ENCODE results near the gene RBP7.
A peak's percentile ranks its signal among the peaks of the same experiment; 100 is the strongest.
"Not testable (repeated sequence)": the region's sequence is repeated elsewhere in the genome, so short reads cannot be mapped to it uniquely, and the experiment has no call there.

RBP7 gene

DNA sequence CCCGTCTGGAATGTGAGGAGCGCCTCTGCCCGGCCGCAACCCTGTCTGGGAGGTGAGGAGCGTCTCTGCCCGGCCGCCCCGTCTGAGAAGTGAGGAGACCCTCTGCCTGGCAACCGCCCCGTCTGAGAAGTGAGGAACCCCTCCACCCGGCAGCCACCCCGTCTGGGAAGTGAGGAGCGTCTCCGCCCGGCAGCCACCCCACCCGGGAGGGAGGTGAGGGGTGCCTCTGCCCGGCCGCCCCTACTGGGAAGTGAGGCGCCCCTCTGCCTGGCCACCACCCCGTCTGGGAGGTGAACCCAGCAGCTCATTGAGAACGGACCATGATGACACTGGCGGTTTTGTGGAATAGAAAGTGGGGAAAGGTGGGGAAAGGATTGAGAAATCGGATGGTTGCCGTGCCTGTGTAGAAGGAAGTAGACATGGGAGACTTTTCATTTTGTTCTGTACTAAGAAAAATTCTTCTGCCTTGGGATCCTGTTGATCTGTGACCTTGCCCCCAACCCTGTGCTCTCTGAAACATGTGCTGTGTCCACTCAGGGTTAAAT, 32.0 kb downstream of the RBP7 start:
- H3K79me2 ChIP-seq (ENCODE audit: control insufficient read depth, insufficient read depth, low read length, unreplicated experiment); H3K36me3 ChIP-seq (ENCODE audit: insufficient read depth, low read length); H3K27ac ChIP-seq (ENCODE audit: low read depth, low read length); H3K4me1 ChIP-seq (ENCODE audit: control insufficient read depth, insufficient read depth, low read length, unreplicated experiment); H3K4me3 ChIP-seq (ENCODE audit: low read depth, low read length); H2AFZ ChIP-seq (ENCODE audit: low read length, unreplicated experiment); H3K27me3 ChIP-seq (ENCODE audit: insufficient read depth, low read length): not testable (repeated sequence)

GRCh38 chr1:10031461-10031860, 34.4 kb downstream of the RBP7 start:
- no peak overlapping the region for H2AFZ ChIP-seq (ENCODE audit: low read length, unreplicated experiment)
- peaks cover 9% of the 10 kb centered on the region for H3K4me1 ChIP-seq (ENCODE audit: control insufficient read depth, insufficient read depth, low read length, unreplicated experiment)
- H3K27ac ChIP-seq (ENCODE audit: low read depth, low read length): no peak overlapping the region
- no peaks in the 10 kb centered on the region for H3K27me3 ChIP-seq (ENCODE audit: insufficient read depth, low read length)
- no peaks in the 10 kb centered on the region for H3K36me3 ChIP-seq (ENCODE audit: insufficient read depth, low read length)
- no peak overlapping the region for H3K4me3 ChIP-seq (ENCODE audit: low read depth, low read length)
- peaks cover 22% of the 10 kb centered on the region for H3K79me2 ChIP-seq (ENCODE audit: control insufficient read depth, insufficient read depth, low read length, unreplicated experiment)

DNA sequence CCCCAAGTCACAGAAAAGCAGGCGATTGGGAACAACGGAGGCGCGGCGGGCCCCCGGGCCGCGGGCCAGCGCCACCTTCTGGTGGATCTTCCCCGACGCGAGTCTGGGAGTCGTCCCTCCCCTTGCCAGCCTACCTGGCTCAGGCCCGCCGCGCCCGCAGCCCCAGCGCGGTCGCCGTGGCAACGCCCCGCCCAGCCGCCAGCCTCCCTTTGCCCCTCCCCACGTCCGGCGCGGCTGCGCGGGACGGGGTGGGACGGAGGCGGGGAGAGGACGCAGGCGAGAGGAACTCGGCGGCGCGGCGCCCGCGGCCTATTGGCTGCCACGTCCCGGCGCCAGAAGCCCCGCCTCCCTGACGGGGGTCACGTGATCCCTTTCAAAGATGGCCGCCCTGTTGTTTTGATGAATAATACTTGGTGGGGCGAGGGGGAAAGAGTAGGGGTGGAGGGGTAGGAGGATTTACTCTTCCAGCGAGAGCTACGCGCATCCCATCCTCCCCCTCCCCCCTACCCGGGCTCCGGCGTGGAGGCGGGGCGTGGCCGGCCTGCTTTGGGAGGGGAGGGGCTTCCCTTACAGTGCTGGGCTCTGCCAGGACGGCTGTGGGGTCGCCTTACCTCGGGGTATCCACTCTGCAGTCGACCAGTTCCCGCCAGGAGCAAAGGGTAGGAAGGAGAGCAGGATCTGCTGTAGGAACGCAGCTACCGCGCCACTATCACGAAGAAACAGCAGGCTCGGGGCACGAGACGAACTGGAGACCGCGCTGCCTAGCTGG, 35.7 kb downstream of the RBP7 start, which contains the start of gene UBE4B:
Gene UBE4B (plus strand): TSS at position 369 of the 769 bp plus-strand sequence. CDS start 713 bp downstream, outside the sequence.
- H3K36me3 ChIP-seq (ENCODE audit: insufficient read depth, low read length): no peaks in the 10 kb centered on the region
- H3K27ac ChIP-seq (ENCODE audit: low read depth, low read length): peak within 1 kb of the TSS; percentile 85
- peak within 1 kb of the TSS; percentile 98 for H3K4me3 ChIP-seq (ENCODE audit: low read depth, low read length)
- peak within 1 kb of the TSS; percentile 88 for H2AFZ ChIP-seq (ENCODE audit: low read length, unreplicated experiment)
- no peaks in the 10 kb centered on the region for H3K27me3 ChIP-seq (ENCODE audit: insufficient read depth, low read length)
- peaks cover 33% of the 10 kb centered on the region for H3K79me2 ChIP-seq (ENCODE audit: control insufficient read depth, insufficient read depth, low read length, unreplicated experiment)
- H3K4me1 ChIP-seq (ENCODE audit: control insufficient read depth, insufficient read depth, low read length, unreplicated experiment): peaks cover 9% of the 10 kb centered on the region

DNA sequence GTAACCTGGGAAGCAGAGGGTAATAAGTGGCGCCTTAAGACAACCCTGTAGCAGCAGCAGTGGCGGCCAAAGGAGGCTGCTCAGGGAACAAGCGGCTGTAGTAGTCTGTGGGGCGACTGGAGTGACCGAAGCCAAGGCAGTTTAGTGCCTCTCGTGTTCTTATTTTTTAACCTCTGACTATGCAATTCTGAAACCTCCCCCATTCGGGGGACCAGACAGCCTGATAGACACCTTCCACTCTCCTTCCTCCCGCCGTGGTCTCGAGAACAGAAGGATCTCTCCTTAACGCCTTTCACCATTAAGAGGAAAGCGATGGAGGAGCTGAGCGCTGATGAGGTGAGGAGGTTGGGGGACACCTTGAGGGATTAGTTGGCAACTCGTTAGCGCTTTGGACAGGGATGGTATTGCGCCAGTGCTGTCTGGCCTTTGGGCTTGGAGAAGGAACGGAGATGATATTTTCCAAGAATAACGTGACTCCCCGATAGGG, 36.4 kb downstream of the RBP7 start:
- Histone ChIP-seq H3K79me2 (ENCODE audit: control insufficient read depth, insufficient read depth, low read length, unreplicated experiment) (peaks cover 38% of the 10 kb centered on the region), H3K27ac (ENCODE audit: low read depth, low read length) (peak overlapping the region; percentile 85), H3K4me1 (ENCODE audit: control insufficient read depth, insufficient read depth, low read length, unreplicated experiment) (peaks cover 9% of the 10 kb centered on the region), H3K4me3 (ENCODE audit: low read depth, low read length) (peak overlapping the region; percentile 98), H2AFZ (ENCODE audit: low read length, unreplicated experiment) (peak overlapping the region; percentile 88), H3K36me3 (ENCODE audit: insufficient read depth, low read length) (no peaks in the 10 kb centered on the region), H3K27me3 (ENCODE audit: insufficient read depth, low read length) (no peaks in the 10 kb centered on the region)

- peaks cover 66% of the 10 kb centered on the region for H3K79me2 ChIP-seq (ENCODE audit: control insufficient read depth, insufficient read depth, low read length, unreplicated experiment)
- no peak overlapping the region for H2AFZ ChIP-seq (ENCODE audit: low read length, unreplicated experiment)
- H3K27me3 ChIP-seq (ENCODE audit: insufficient read depth, low read length): no peaks in the 10 kb centered on the region
- no peak overlapping the region for H3K4me3 ChIP-seq (ENCODE audit: low read depth, low read length)
- peaks cover 10% of the 10 kb centered on the region for H3K4me1 ChIP-seq (ENCODE audit: control insufficient read depth, insufficient read depth, low read length, unreplicated experiment)
- no peaks in the 10 kb centered on the region for H3K36me3 ChIP-seq (ENCODE audit: insufficient read depth, low read length)
- H3K27ac ChIP-seq (ENCODE audit: low read depth, low read length): no peak overlapping the region
Measured at GRCh38 chr1:10042746-10043145, 45.7 kb downstream of the RBP7 start.

DNA sequence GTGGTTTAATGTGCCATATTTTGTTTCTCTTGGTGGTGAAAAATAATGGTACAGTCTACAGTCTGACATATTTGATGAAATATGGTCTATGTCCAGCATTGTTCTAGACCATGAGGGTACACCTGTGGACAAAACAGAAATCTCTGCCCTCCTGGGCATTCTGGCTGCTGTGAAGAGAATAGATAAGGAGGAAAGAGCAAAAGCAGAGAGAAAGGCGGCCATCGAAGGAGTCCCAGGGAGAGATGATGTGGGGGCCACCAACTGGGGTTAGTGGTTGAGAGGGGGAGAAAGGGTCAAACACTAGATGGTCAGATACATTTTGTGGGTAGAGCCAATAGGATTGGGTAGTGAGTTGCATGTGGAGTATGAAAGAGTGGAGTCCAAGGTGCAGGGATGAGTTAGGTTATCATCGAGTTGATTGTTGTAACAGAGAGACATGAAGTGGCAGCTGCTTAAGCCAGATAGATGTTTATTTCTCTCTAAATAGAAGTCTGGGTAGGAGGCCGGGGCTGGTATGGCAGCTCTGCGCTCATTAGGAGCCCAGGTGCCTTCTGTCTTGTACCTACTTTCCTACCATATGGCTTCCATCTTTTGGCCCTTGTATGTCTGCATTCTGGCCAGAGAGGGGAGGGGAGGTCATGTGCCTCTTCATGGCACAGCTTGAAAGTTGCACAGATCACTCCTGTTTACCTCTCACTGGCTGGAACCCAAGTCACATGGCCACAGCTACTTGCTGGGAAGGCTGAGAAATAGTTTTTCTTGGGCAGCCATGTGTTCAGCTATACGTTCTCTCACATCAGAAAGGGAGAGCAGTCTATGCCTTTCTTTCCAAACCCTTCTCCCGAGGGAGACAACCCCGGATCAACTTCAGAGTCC, 48.7 kb downstream of the RBP7 start:
- Histone ChIP-seq H2AFZ (ENCODE audit: low read length, unreplicated experiment) (no peak overlapping the region), H3K27me3 (ENCODE audit: insufficient read depth, low read length) (no peaks in the 10 kb centered on the region), H3K4me1 (ENCODE audit: control insufficient read depth, insufficient read depth, low read length, unreplicated experiment) (peaks cover 10% of the 10 kb centered on the region), H3K79me2 (ENCODE audit: control insufficient read depth, insufficient read depth, low read length, unreplicated experiment) (peaks cover 58% of the 10 kb centered on the region), H3K27ac (ENCODE audit: low read depth, low read length) (no peak overlapping the region), H3K36me3 (ENCODE audit: insufficient read depth, low read length) (no peaks in the 10 kb centered on the region), H3K4me3 (ENCODE audit: low read depth, low read length) (no peak overlapping the region)

GRCh38 chr1:10046356-10047085, 49.5 kb downstream of the RBP7 start:
- H3K79me2 ChIP-seq (ENCODE audit: control insufficient read depth, insufficient read depth, low read length, unreplicated experiment): peaks cover 62% of the 10 kb centered on the region
- no peak overlapping the region for H2AFZ ChIP-seq (ENCODE audit: low read length, unreplicated experiment)
- no peaks in the 10 kb centered on the region for H3K27me3 ChIP-seq (ENCODE audit: insufficient read depth, low read length)
- no peaks in the 10 kb centered on the region for H3K36me3 ChIP-seq (ENCODE audit: insufficient read depth, low read length)
- no peak overlapping the region for H3K27ac ChIP-seq (ENCODE audit: low read depth, low read length)
- peaks cover 10% of the 10 kb centered on the region for H3K4me1 ChIP-seq (ENCODE audit: control insufficient read depth, insufficient read depth, low read length, unreplicated experiment)
- H3K4me3 ChIP-seq (ENCODE audit: low read depth, low read length): no peak overlapping the region

- H3K4me3 ChIP-seq (ENCODE audit: low read depth, low read length): no peak overlapping the region
- H3K27me3 ChIP-seq (ENCODE audit: insufficient read depth, low read length): no peaks in the 10 kb centered on the region
- no peaks in the 10 kb centered on the region for H3K36me3 ChIP-seq (ENCODE audit: insufficient read depth, low read length)
- peaks cover 57% of the 10 kb centered on the region for H3K79me2 ChIP-seq (ENCODE audit: control insufficient read depth, insufficient read depth, low read length, unreplicated experiment)
- no peak overlapping the region for H3K27ac ChIP-seq (ENCODE audit: low read depth, low read length)
- H3K4me1 ChIP-seq (ENCODE audit: control insufficient read depth, insufficient read depth, low read length, unreplicated experiment): peaks cover 10% of the 10 kb centered on the region
- H2AFZ ChIP-seq (ENCODE audit: low read length, unreplicated experiment): no peak overlapping the region
Measured at GRCh38 chr1:10048601-10049000, 51.6 kb downstream of the RBP7 start.

- H2AFZ ChIP-seq (ENCODE audit: low read length, unreplicated experiment): no peak overlapping the region
- peaks cover 42% of the 10 kb centered on the region for H3K79me2 ChIP-seq (ENCODE audit: control insufficient read depth, insufficient read depth, low read length, unreplicated experiment)
- H3K27me3 ChIP-seq (ENCODE audit: insufficient read depth, low read length): no peaks in the 10 kb centered on the region
- H3K36me3 ChIP-seq (ENCODE audit: insufficient read depth, low read length): no peaks in the 10 kb centered on the region
- H3K4me3 ChIP-seq (ENCODE audit: low read depth, low read length): no peak overlapping the region
- no peak overlapping the region for H3K27ac ChIP-seq (ENCODE audit: low read depth, low read length)
- peaks cover 10% of the 10 kb centered on the region for H3K4me1 ChIP-seq (ENCODE audit: control insufficient read depth, insufficient read depth, low read length, unreplicated experiment)
Measured at GRCh38 chr1:10050611-10051010, 53.6 kb downstream of the RBP7 start.

GRCh38 chr1:10051656-10052055, 54.6 kb downstream of the RBP7 start:
- no peak overlapping the region for H2AFZ ChIP-seq (ENCODE audit: low read length, unreplicated experiment)
- H3K79me2 ChIP-seq (ENCODE audit: control insufficient read depth, insufficient read depth, low read length, unreplicated experiment): peaks cover 36% of the 10 kb centered on the region
- no peaks in the 10 kb centered on the region for H3K27me3 ChIP-seq (ENCODE audit: insufficient read depth, low read length)
- H3K4me1 ChIP-seq (ENCODE audit: control insufficient read depth, insufficient read depth, low read length, unreplicated experiment): peaks cover 10% of the 10 kb centered on the region
- no peaks in the 10 kb centered on the region for H3K36me3 ChIP-seq (ENCODE audit: insufficient read depth, low read length)
- no peak overlapping the region for H3K27ac ChIP-seq (ENCODE audit: low read depth, low read length)
- H3K4me3 ChIP-seq (ENCODE audit: low read depth, low read length): no peak overlapping the region
